Smooth muscle cell (in vitro differentiated cells): ENCODE data around the gene EPG5. TPM values are rescaled to one million over a fixed set of nuclear protein-coding genes. Genes with fewer than 3 reads are reported as not detected.
A peak's percentile ranks its signal among the peaks of the same experiment; 100 is the strongest.
"Not testable (repeated sequence)": the region's sequence is repeated elsewhere in the genome, so short reads cannot be mapped to it uniquely, and the experiment has no call there.

ENCODE experiments used
- DNase-seq: peaks from one replicate; lab custom pipeline; 2025; ENCODE audit not compliant: unreplicated experiment; lab: John Stamatoyannopoulos, UW
- H2AFZ ChIP-seq: fragments of 200-600 bp; sonication (generic); 2 replicates; pipeline ENCODE4 v1.6.0; 2016; ENCODE audit warnings: antibody characterized with exemption, low read depth, mild to moderate bottlenecking
- H3F3A ChIP-seq: fragments of 200-600 bp; sonication (generic); 2 replicates; pipeline ENCODE4 v1.6.0; 2017; ENCODE audit warnings: antibody characterized with exemption, low read depth
- H3K27ac ChIP-seq: fragments of 200-600 bp; sonication (generic); 2 replicates; pipeline ENCODE4 v1.5.1; 2016; ENCODE audit warnings: low read depth, mild to moderate bottlenecking
- H3K27me3 ChIP-seq: fragments of 200-600 bp; sonication (generic); 2 replicates; pipeline ENCODE4 v1.6.1; 2016; ENCODE audit warnings: low read depth, mild to moderate bottlenecking
- H3K36me3 ChIP-seq: fragments of 200-600 bp; sonication (generic); 2 replicates; pipeline ENCODE4 v1.5.1; 2016; ENCODE audit warnings: low read depth
- H3K4me1 ChIP-seq: fragments of 200-600 bp; sonication (generic); 2 replicates; pipeline ENCODE4 v1.5.1; 2016; ENCODE audit warnings: low read depth
- H3K4me2 ChIP-seq: fragments of 200-600 bp; sonication (generic); 2 replicates; pipeline ENCODE4 v1.6.0; 2016; ENCODE audit warnings: mild to moderate bottlenecking
- H3K4me3 ChIP-seq: fragments of 200-600 bp; sonication (generic); 2 replicates; pipeline ENCODE4 v1.5.1; 2016; ENCODE audit warnings: mild to moderate bottlenecking
- H3K79me2 ChIP-seq: fragments of 200-600 bp; sonication (generic); 2 replicates; pipeline ENCODE4 v1.6.0; 2016; ENCODE audit warnings: low read depth, mild to moderate bottlenecking
- H3K9ac ChIP-seq: fragments of 200-600 bp; sonication (generic); 2 replicates; pipeline ENCODE4 v1.6.0; 2016; ENCODE audit warnings: low read depth
- H3K9me3 ChIP-seq: fragments of 200-600 bp; sonication (generic); replicated peaks from 2 replicates; pipeline ENCODE4 v1.5.1; 2016; ENCODE audit warnings: low read depth
- H4K20me1 ChIP-seq: fragments of 200-600 bp; sonication (generic); 2 replicates; pipeline ENCODE4 v1.6.0; 2016; ENCODE audit warnings: low read depth
- CTCF ChIP-seq: fragments of 200-600 bp; sonication (generic); IDR thresholded peaks from 2 replicates; pipeline ENCODE4 v1.5.1; 2017; ENCODE audit warnings: borderline replicate concordance, mild to moderate bottlenecking, antibody characterized with exemption; ENCODE audit not compliant: insufficient read depth, poor library complexity, severe bottlenecking
- WGBS: methylation state at CpG from one replicate; pipeline ENCODE4 v1.1.7; 2016; ENCODE audit warnings: low lambda C conversion rate; 5-methylcytosine and 5-hydroxymethylcytosine counted together
- polyA plus RNA-seq: library from polyadenylated mRNA; unstranded; fragments of >200 nt; fragmentation: Nextera tagmentation; extraction: Ambion mirVana; gene quantifications from 2 replicates; pipeline ENCODE4 v1.2.1, GENCODE V29; 2016
- total RNA-seq: library from RNA; depleted of rRNA; stranded (reverse); fragments of >200 nt; gene quantifications from 2 replicates; pipeline ENCODE4 v1.2.3, GENCODE V29; 2014

Gene EPG5
- total and polyA plus RNA-seq, 2 experiments from 2014 or later: 2.7 to 20.8 TPM

GRCh38 chr18:45998244-45998643, 31.1 kb upstream of the EPG5 start:
- TF ChIP-seq CTCF: no peak
- 77% methylated on average over 3 of the region's 3 CpGs for WGBS

DNA sequence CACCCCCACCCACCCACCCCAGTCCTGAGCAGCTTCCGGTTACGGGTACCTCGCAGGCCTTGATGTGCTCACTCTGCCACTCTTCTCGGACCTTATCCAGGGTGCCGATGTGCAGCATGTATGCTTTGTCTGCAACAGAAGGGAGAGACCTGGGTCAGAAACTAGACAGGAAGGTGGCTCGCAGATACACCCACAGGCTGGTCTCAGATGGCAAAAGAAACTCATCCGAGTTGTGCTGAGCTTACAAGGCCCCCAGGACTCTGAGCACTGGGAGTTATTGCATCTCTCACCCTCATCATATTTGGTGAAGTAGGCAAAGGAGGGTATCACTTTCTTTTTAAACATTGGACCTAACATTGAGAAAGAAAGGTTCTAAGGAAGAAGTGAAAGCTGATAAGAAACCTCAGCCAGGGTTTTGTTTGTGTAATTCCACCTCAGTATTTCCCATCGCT, 30.6 kb upstream of the EPG5 start:
- no peak overlapping the region for H3K4me3 ChIP-seq
- no peak overlapping the region for H3K27ac ChIP-seq
- H3K27me3 ChIP-seq: no peaks in the 10 kb centered on the region
- H3F3A ChIP-seq: no peaks in the 10 kb centered on the region
- TF ChIP-seq CTCF: no peak
- H3K9ac ChIP-seq: no peak overlapping the region
- H4K20me1 ChIP-seq: no peaks in the 10 kb centered on the region
- H3K36me3 ChIP-seq: no peaks in the 10 kb centered on the region
- H3K4me1 ChIP-seq: no peaks in the 10 kb centered on the region
- WGBS: 93% methylated on average over 7 of the region's 8 CpGs
- H3K4me2 ChIP-seq: no peak overlapping the region
- no peaks in the 10 kb centered on the region for H3K79me2 ChIP-seq
- DNase-seq: no peak
- peaks cover 4% of the 10 kb centered on the region for H3K9me3 ChIP-seq
- H2AFZ ChIP-seq: no peak overlapping the region

More at GRCh38 chr18:45998244-45998643, 31.1 kb upstream of the EPG5 start:
- no peaks in the 10 kb centered on the region for H3K79me2 ChIP-seq
- no peak overlapping the region for H3K27ac ChIP-seq
- peaks cover 4% of the 10 kb centered on the region for H3K9me3 ChIP-seq
- no peak overlapping the region for H3K4me3 ChIP-seq
- no peaks in the 10 kb centered on the region for H3K27me3 ChIP-seq
- no peak overlapping the region for H3K4me2 ChIP-seq
- no peak for DNase-seq
- no peaks in the 10 kb centered on the region for H4K20me1 ChIP-seq
- no peak overlapping the region for H2AFZ ChIP-seq
- H3K9ac ChIP-seq: no peak overlapping the region
- no peaks in the 10 kb centered on the region for H3F3A ChIP-seq
- H3K36me3 ChIP-seq: no peaks in the 10 kb centered on the region
- H3K4me1 ChIP-seq: no peaks in the 10 kb centered on the region

- H3K36me3 ChIP-seq: no peaks in the 10 kb centered on the region
- H3K4me2 ChIP-seq: no peak overlapping the region
- no peaks in the 10 kb centered on the region for H3K4me1 ChIP-seq
- no peaks in the 10 kb centered on the region for H3K79me2 ChIP-seq
- no peak overlapping the region for H3K9ac ChIP-seq
- H2AFZ ChIP-seq: no peak overlapping the region
- no peak for TF ChIP-seq CTCF
- 100% methylated on average over 3 of the region's 3 CpGs for WGBS
- no peaks in the 10 kb centered on the region for H3K9me3 ChIP-seq
- no peak overlapping the region for H3K4me3 ChIP-seq
- no peaks in the 10 kb centered on the region for H3K27me3 ChIP-seq
- no peaks in the 10 kb centered on the region for H4K20me1 ChIP-seq
- H3K27ac ChIP-seq: no peak overlapping the region
- DNase-seq: no peak
- H3F3A ChIP-seq: no peaks in the 10 kb centered on the region
Observed at GRCh38 chr18:45995461-45995860, 28.3 kb upstream of the EPG5 start.

DNA sequence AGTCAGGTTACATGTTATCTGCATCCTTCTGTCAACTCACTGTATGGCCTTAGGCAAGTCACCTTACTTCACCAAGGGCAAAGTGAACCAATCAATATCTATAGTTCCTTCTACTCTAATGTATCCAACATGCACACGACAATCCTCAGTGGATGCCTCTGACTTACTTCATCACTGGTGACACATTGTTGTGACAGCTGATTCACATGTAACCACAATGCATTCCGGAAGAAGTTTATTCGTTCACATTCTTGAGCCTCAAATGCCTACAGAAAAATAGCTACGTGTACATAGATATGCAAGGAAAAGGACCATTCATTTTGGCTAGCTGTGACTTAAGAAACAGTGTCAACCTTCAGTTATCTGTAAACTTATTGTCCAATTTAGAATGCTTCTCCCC, 26.3 kb upstream of the EPG5 start:
- DNase-seq: no peak
- Histone ChIP-seq H3K36me3 (no peaks in the 10 kb centered on the region), H3K4me3 (no peak overlapping the region), H3K27me3 (no peaks in the 10 kb centered on the region), H3K4me2 (peak overlapping the region; percentile 24), H2AFZ (no peak overlapping the region), H3F3A (no peaks in the 10 kb centered on the region), H3K4me1 (no peaks in the 10 kb centered on the region), H3K79me2 (no peaks in the 10 kb centered on the region), H4K20me1 (no peaks in the 10 kb centered on the region), H3K9ac (no peak overlapping the region), H3K27ac (peak overlapping the region; percentile 4), H3K9me3 (no peaks in the 10 kb centered on the region)
- 33% methylated on average over 4 of the region's 4 CpGs for WGBS
- no peak for TF ChIP-seq CTCF

DNA sequence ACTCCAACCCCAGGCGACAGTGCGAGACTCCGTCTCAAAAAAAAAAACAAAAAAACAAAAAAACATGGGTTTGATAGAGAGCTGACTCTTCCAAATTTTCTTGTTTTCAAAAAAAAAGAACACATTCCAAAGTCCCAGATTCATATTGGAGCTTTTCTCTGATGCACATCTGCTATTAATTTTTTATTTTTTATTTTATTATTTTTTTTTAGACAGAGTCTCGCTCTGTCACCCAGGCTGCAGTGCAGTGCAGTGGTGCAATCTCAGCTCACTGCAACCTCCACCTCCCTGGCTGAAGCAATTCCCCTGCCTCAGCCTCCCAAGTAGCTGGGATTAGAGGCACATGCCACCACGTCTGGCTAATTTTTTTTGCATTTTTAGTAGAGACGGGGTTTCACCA, 25.4 kb upstream of the EPG5 start:
- H2AFZ ChIP-seq, H3K4me2 ChIP-seq, H3K9me3 ChIP-seq, H3K4me1 ChIP-seq, H3K27me3 ChIP-seq, H3K36me3 ChIP-seq, H3K4me3 ChIP-seq, DNase-seq, H3K27ac ChIP-seq, H4K20me1 ChIP-seq, H3F3A ChIP-seq, H3K9ac ChIP-seq, H3K79me2 ChIP-seq: not testable (repeated sequence)
- WGBS: 86% methylated on average over 6 of the region's 6 CpGs
